ENCODE results near the gene SLC6A1.

The SLC6A1 gene

DNA sequence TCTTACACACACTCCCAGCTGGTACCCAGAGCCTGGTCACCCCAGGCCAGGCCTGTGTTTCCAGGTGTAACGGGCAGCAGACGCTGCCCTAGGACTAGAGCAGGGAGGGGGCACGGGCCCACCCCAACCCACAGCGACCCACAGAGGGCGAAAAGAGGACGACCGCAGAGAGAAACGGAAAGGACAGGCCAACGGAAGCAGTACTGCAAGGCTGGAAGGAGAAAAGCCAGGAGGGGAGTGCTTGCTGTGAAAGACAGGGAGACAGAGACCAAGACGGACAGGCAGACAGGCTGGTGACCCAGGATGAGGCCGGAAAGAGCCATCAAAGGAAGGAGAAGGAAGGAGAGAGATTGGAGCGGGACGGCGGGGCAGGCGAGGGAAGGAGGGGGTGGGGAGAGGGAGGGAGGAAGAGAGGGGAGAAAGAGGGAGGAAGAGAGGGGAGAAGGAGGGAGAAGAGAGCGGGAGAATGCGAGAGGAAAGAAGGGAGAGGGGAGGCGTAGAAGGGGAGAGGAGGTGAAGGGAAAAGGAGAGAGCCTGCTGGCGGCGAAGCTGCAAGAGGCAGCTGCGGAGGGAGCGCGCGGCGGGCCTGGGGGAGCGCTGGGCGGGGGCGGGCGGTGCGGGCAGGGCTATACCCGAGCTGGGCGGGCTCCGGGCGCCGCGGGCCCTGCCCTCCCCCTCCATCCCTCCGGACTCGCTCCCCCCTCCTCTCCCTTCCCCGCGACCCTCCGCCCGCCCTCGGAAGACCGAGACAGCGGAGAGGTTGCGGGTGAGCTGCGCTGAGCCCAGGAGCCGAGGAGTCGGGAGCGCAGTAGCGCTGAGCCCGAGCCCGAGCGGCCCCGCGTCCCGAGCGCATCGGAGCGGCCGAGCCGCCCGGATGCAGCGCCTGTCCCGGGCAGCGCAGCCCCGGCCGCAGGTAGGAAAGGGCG, at the start of gene SLC6A1:
TSS of gene SLC6A1 (plus strand) at position 732 of the 926 bp plus-strand sequence. CDS start 24,464 bp downstream, outside the sequence.
- no peak for DNase-seq (ENCODE audit: low spot score)

DNA sequence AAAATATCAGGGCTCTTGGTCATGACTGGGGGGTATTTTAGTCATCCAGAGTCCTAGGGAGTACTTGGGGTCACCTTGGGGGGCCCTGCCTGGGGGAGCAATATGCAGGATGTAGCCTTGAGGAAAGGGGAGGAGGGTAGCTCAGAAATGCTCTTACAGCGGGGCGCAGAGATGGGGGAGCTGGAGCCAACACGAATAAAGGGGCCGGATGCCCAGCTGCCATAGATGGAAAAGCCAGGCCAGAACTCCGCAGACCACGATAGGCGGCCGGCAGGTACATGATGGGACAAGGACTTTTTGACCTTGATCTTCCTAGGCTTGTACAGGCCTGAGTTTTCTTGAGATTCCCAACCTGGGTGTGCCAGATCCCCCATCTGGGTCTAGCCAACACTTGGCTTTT, 47.7 kb upstream of the SLC6A1 start:
- no peak for DNase-seq (ENCODE audit: low spot score)

DNA sequence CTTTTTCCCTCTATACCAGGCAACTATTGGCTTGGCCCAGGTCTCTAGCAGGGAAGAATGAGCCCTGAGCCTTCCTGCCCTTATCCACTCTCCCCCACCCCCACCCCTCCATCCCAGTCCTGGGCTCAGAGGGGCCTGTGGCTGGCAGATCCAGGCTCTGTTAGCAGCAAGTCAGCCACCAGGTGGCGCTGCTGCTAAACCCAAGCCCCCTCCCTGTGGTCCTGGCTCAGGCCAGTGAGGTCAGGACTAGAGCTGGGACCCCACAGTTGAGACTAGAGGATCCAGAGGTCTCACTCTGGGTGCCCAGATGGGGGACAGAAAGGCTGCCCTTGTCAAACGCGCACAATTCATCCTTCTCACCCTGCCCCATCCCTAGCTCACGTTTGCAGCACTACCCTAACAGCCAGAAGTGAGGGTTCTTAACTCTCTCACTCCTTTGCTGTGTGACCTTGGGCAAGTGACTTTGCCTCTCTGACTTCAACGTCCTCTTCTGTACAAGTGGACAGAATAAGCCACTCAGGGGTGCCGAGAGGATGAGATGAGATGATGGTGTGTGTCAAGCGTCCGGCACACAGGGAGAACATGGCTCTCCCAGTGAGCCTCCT, 46.8 kb upstream of the SLC6A1 start:
- no peak for DNase-seq (ENCODE audit: low spot score)

DNA sequence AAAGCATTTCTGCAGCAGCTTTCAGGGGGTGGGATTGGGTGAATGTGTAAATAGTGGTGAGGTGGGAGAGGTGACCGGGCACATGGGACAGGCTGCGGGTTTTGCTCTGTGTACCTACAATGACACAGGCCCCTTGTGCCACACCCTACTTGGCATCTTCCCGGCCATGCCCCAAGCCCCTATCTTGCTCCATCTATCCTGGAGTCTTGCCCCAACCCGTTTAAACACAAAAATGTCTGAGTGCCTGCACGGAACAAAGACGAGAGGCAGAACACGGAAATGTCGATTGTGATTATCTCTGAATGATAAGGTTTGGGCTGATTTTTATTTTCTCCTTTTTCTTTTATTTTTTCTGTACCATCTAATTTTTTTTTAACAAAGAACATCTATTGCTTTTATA, 46.0 kb upstream of the SLC6A1 start:
- no peak for DNase-seq (ENCODE audit: low spot score)

DNA sequence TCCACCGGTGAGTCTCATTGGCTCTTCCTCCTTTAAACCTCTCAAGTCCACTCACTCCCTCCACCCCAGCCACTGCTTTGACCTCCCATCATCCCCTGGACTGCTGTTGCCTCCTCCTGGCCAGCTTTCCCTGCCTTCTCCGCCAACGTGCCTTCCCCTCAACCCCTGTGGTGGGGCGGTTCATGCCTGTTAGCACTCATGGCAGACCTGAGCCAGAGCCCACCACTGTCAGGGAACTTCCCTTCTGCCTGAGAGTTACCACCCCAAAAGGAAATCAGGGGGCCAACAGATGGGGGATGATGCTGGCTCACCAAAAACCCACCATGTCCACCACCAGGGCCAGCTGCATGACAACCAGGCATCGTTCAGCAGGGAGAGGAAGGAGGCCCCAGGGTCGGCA, 44.2 kb upstream of the SLC6A1 start:
- no peak for DNase-seq (ENCODE audit: low spot score)

DNA sequence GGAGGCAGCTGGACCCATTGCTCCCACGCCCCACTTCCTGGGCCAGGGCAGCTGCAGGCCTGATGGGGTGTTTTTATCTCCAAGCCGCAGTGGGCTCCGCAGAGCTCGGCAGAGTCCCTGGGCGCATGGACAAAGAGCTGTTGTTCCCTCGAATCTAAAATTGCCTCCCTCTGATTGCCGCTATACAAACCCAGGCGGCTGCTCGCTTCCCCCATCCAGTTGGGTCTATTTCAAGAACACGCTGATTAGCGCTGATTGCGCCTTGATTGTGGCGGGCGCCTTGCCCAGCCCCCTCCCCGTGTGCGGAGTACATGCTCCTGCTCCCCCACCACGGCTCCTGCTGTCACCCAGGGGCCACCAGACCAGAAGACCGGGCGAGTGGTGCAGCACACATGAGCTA, 43.4 kb upstream of the SLC6A1 start:
- DNase-seq (ENCODE audit: low spot score) = no peak

DNA sequence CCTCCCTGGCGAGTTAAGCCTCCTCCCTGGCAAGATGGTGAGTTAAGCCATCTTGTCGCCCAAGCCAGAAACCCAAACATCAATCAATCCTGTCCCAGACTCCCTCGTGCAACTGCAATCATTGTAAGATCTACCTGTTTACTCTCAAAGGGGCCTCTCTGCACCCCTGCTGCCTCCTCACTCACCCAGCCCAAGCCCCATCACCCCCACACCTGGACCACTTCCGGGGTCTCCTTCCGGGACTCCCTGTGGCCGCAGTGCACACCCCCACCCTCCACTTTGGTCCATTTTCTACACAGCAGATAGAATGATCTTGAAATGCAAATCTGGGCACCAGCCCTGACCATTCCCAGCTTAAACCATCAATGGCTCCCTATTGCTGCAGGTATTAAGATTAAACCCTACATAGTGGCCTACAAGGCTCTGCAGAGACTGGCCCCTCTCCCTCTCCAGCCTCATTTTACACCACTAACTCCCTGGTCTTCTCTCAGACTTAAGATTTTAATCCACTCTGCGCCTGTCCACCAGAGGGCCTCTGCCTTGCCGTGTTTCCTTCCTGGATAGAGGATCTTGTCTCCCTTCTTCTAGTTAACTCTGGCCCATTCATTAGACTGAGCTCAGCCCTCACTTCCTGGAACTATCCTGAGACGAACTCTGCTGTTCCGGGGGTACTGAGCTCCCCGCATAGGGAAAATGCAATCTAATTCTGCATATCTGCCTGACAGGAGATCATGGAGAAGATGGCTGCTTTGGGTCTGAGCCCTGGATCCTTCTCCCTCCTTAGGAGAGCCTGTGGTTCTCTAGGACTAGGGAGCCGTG, 41.9 kb upstream of the SLC6A1 start:
- DNase-seq (ENCODE audit: low spot score) = no peak

DNA sequence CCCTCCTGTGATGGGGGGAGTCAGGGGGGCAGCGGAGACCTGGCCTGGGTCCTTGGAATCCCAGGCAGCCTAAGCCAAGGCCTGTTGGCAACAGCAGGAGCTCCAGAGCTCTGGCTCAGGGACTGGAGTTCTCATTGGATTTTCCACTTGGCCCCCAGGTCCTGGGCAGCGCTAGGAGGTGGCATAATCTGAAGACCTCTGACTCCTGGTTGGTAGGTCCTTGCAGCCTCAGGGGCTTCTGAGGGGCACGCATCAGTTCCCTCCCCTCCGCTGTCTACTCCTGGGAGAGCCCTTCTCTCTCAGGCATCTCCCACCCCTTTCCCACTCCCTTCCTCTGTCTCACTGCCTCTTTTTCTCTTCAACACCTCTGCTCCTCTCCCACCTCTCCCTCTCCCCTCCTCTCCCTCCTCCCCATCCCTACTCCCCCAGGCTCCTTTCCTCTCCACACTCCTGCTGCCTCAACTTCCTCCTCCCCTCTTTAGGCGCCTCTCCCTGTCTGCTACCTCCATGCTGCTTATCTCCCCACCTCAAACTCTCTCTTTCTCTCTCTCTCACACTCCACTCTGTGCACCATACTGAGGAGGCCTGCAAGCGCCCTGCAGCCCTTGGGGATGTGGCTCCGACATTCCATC, 41.1 kb upstream of the SLC6A1 start:
- DNase-seq (ENCODE audit: low spot score) = no peak

DNA sequence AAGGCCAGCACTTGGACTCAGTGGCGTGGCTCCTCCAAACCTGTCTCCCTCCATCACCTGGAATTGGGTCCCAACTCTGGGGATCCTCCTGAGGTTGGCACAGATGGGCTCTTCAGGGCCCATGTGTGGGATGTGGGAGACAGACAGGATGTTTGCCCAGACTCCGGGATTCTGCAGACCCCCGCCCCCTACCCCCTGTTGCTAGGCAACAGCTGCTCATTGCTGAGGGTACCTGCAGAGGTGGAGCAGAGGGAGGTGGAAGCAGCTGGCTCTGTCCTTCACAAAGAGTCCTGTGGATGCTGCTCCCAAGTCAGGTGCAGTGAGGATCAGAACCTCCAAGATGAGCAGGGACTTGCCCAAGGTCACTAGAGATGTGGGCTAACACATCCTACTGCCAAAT, 40.0 kb upstream of the SLC6A1 start:
- no peak for DNase-seq (ENCODE audit: low spot score)

DNA sequence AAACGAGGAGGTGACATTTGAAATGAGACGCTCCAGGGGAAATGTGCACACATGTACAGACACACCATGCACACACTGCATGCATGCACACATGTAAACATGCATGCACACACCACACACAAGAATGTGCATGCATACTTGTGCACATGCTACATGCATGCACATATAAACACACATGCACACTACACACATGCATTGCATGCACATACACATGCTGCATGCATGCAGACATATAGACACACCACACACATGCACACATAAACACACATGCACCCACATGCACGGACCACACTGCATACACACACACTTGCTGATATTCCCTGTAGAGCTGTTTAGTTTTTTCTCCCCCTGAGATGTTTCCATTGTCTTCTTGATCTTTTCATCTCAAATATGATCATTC, 37.8 kb upstream of the SLC6A1 start:
- DNase-seq (ENCODE audit: low spot score) = no peak

DNA sequence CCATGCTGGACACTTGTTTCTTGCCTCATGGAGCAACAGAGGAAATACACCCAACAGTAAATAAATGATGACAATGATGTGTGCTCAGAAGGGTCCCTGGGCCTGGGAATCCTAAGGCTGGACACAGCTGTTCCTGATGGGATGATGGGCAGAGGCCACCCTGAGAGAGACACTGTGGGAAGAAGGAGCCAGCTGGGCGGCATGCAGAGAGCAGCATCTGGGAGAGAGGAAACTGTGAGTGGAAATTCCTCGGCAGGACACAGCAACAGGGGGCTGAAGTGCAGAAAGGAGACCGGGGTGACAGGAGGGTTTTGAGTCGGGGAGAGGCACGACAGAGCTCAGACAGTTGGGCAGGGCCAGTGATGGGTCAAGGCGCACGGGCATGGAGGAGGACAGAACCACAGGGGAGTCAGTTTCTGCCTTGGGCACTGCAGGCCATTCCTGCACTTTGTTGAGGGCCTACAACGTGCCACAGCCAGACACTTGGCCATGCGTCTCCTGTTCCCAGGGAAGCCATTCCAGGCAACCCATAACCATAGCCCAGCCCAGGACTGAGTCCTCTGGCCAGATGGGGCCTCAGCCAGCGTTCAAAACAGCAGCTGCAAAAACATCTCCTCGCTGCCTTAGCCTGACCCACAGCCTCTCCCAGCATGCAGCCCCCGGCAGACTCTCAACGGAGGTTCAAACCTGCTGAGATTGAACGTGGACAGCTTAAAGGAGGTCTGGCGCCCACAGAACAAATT, 36.7 kb upstream of the SLC6A1 start:
- no peak for DNase-seq (ENCODE audit: low spot score)

DNA sequence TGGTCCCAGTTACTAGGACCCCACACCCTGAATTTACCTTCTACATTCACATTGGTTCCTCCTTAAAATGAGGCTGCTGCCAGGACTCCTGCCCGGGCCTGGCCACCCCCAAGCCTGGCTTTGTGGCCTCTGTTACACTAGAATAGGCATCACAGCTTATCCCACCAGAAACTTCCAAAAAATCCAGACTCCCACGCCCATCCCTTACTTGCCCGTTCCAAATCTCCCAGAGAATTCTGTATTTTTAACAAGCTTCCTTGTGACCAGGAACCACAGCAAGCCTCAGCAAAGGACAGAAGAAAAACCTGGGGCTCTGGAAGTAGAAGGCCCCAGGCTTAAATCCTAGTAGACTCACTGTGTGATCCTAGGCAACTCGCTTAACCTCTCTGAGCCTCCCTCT, 36.0 kb upstream of the SLC6A1 start:
- DNase-seq (ENCODE audit: low spot score) = no peak

DNA sequence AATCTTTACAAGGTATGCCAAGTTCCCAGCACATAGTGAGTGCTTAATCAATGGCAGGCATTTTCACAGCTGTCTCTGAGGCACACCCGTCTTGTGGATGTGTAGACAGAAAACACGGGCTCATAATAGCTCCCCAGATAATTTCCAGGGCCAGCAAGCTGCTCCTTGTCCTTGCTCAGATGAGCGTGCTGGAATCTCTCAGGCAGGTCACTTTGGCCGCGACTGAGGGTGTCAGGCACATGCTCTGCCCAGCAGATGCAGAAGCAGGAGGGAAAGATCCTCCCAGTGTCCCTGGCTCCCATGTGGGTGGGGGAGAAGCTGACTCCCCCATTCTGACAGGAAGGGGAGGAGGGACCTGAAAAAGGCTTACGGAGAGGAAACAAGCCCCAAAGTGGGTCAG, 35.6 kb upstream of the SLC6A1 start:
- no peak for DNase-seq (ENCODE audit: low spot score)

DNA sequence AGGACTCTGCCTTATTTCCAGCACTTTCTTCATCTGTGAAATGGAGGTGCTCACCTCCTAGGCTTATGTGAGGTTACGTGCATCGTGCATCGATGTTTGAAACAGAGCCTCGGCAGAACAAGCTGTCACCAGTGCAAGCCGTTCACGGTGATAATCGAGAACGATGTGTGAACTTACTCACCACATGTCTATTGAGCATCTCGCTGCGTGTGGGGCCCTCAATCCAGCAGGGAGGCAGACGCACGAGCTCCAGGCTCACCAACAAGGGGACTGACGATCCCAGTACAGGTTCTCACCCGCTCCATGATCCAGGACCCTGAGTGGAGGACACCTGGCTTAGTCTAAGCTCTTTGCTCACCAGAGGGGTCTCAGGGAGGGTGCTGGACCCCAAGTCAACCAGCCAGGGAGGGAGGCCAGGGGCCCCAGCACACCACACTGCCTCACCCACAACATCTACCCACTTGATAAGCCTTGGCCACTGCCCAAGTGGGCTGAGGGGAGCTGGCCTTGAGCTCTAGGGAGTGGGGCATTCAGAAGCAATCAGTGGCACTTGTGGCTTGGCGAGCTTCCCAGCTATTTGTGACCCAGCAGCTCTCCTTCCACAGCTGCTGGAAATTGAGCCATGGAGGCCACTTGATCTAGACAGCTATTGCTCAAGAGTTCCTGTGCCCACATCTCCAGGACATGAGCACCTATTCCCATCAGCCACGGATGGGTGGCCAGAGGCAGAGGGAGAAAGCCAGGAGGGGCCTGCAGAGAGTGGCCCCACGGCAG, 34.4 kb upstream of the SLC6A1 start:
- DNase-seq (ENCODE audit: low spot score) = no peak

DNA sequence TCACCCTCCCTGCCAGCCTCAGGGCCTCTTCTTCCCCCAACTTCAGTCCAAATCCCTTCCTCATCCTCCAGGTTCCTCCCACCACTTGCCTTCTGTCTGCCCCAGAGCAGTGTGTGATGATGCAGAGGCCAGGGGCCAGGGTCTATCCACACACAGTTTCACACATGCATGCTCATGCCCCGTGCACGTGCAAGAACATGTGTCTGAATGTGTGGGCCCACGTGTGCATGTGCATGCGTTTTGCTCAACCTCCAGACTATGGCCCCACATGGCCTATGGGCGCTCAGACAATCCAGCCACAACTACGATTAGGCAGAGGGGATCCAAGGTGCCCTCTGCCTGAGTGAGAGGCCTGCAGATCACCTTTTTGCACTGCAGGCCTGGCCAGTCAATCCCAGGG, 32.3 kb upstream of the SLC6A1 start:
- no peak for DNase-seq (ENCODE audit: low spot score)

DNA sequence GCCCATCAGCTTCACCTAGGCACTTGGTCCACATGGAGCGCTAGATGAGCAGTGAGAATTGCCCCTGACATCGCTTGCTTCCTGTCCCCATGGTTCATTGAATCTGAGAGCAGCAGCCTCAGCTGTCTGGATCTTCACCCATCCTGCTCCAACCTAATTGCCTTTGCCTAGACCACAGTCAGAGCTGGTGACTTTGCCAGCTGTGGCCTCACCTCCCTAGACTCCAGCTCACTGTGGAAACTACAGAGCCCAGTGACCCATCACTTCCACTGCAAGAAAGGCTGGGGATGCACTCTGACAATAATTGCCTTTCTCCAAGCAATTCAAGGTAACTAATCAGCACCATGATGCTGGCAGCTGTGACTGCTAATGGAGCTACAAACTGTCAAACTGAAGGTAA, 30.6 kb upstream of the SLC6A1 start:
- DNase-seq (ENCODE audit: low spot score) = no peak

DNA sequence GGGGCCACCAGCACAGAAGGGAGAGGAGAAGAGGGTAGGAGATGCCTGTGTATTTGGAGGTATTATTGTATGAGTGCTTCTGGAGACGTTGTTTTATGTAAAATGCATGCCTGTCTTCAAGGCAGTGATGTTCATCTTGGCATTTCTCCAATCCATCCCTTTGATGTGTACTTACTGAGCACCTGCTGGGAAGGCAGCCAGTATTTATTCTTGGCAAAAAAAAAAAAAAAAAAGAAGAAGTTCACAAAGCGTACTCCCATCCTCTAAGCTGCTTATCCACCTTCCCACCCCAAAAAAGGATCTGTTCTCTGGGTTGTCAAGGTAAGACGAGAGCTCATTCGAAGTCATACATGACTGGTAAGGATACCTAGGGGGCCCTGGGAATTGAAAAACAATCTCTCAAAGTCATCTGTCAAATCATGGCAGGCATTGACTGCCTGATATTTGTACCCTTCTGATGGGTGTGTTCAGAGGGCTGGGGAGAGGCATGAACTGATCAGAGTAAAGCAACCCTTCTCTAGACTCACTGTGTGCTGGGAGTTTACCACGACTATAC, 30.0 kb upstream of the SLC6A1 start:
- no peak for DNase-seq (ENCODE audit: low spot score)

DNA sequence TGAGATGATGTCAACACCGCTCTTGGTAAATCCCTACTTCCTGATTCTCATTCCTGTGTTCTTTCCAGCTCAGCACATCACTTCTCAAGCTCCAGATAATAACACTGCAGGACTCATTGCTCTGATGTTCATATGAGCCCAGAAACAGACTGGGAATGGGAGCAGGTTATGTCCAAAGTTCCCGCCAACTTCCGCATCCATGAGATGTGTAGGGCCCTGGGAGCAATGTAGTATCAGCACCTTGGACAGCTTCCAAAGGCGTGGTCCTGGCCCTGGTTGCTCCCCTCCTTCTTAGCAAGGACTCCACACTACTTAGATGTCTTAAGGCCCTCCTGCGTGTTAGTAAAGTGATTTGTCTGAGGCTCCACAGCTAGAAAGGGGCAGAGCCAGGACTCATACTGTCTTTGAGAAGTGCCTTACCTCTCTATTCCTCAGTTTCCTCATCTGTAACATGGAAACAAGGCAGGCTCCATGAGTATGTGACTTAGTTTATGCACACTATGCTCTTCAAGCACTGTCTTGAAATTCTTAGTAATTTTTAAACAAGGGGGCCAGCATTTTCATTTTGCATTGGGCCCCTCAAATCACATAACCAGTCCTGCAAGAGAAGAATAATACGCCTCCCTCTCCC, 27.9 kb upstream of the SLC6A1 start:
- no peak for DNase-seq (ENCODE audit: low spot score)

DNA sequence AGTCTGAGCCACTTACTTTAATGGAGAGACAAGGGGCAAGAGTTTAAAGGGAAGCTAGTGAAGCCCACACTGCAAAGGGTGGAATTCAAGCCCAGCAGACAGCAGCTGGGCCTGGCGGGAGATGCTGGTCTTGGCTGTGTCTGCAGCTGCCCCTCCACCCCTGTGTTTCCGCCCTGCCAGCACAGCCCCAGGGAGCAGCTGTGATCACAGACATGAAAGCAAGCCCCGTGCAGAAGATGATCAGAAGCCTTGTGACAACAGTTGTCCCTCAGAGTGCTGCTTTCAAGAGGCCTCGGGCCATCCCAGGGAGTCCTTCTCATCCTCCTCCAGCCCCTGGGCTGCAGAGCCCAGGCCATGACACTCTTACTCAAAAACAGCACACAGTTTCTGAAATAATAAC, 24.1 kb upstream of the SLC6A1 start:
- DNase-seq (ENCODE audit: low spot score) = no peak

All from CD4-positive, alpha-beta T cell treated with Interleukin-6 at 100 ng/mL for 8 hours (primary cell).